Occipital lobe (tissue), 2 donors: ENCODE data around the gene KCNK15. TPM values are rescaled to one million over a fixed set of nuclear protein-coding genes. Genes with fewer than 3 reads are reported as not detected.
A peak's percentile ranks its signal among the peaks of the same experiment; 100 is the strongest.

Experiments used
- DNase-seq: peaks from one replicate; lab custom pipeline; 2025; lab: John Stamatoyannopoulos, UW
- total RNA-seq: library from RNA; depleted of rRNA; stranded (reverse); fragments of >200 nt; gene quantifications from one replicate; pipeline ENCODE4 v1.2.3, GENCODE V29; 2014

The KCNK15 gene
- total RNA-seq, 1 donor from 2014 or later: not detected

- DNase-seq: no peak
Observed at GRCh38 chr20:44715499-44716308, 30.0 kb upstream of the KCNK15 start.

GRCh38 chr20:44716309-44717106 is 29.2 kb upstream of the KCNK15 start:
- DNase-seq: no peak

- no peak for DNase-seq
Observed at GRCh38 chr20:44717986-44718385, 27.7 kb upstream of the KCNK15 start.

- no peak for DNase-seq
Observed at GRCh38 chr20:44719841-44720240, 25.8 kb upstream of the KCNK15 start.

GRCh38 chr20:44720621-44720996 is 25.1 kb upstream of the KCNK15 start:
- peak; percentile 30 for DNase-seq

- no peak for DNase-seq
Observed at GRCh38 chr20:44720997-44721784, 24.5 kb upstream of the KCNK15 start.

GRCh38 chr20:44721785-44722054 is 23.9 kb upstream of the KCNK15 start:
- DNase-seq: no peak

GRCh38 chr20:44722990-44723389 is 22.7 kb upstream of the KCNK15 start:
- DNase-seq: no peak

- no peak for DNase-seq
Observed at GRCh38 chr20:44723391-44723790, 22.3 kb upstream of the KCNK15 start.

- DNase-seq: no peak
Observed at GRCh38 chr20:44723798-44724362, 21.8 kb upstream of the KCNK15 start.

GRCh38 chr20:44724423-44725091 is 21.1 kb upstream of the KCNK15 start:
- no peak for DNase-seq

GRCh38 chr20:44725837-44726236 is 19.8 kb upstream of the KCNK15 start:
- DNase-seq: no peak

- no peak for DNase-seq
Observed at GRCh38 chr20:44727039-44727438, 18.6 kb upstream of the KCNK15 start.

- DNase-seq: no peak
Observed at GRCh38 chr20:44727651-44728050, 18.0 kb upstream of the KCNK15 start.

GRCh38 chr20:44728801-44729443 is 16.7 kb upstream of the KCNK15 start:
- no peak for DNase-seq

GRCh38 chr20:44730441-44730840 is 15.2 kb upstream of the KCNK15 start:
- DNase-seq: no peak

GRCh38 chr20:44731657-44732056 is 14.0 kb upstream of the KCNK15 start:
- no peak for DNase-seq

GRCh38 chr20:44732327-44732726 is 13.3 kb upstream of the KCNK15 start:
- DNase-seq: no peak

GRCh38 chr20:44733341-44734069 is 12.2 kb upstream of the KCNK15 start:
- DNase-seq: peak; percentile 40

- no peak for DNase-seq
Observed at GRCh38 chr20:44734938-44735337, 10.7 kb upstream of the KCNK15 start.
